ENCODE results near the gene DACT3. TPM values are rescaled to one million over a fixed set of nuclear protein-coding genes. Genes with fewer than 3 reads are reported as not detected.

DACT3 gene
- total and polyA plus RNA-seq, 2 of the 13 experiments (the other 11 are each of a cell fraction or from before 2014, with no cell fraction given) = 0.04 TPM; not detected in 1

- TF ChIP-seq ZSCAN21 (CRISPR knock-in tag; IDR thresholded peaks at IDR 0.05; ENCODE audit: borderline replicate concordance) = no peak
- TF ChIP-seq SMAD3 (CRISPR knock-in tag; IDR thresholded peaks at IDR 0.05) = no peak
- no peak for TF ChIP-seq ZNF570 (CRISPR knock-in tag; IDR thresholded peaks at IDR 0.05; ENCODE audit: borderline replicate concordance)
Observed at GRCh38 chr19:46609511-46610412, 51.2 kb downstream of the DACT3 start (continued).

GRCh38 chr19:46608581-46609345 is 52.2 kb downstream of the DACT3 start:
- peaks cover 15% of the 10 kb centered on the region for H3K79me2 ChIP-seq (ENCODE audit: insufficient read depth, low read length)
- H2AFZ ChIP-seq (ENCODE audit: low read length) = no peak overlapping the region
- ChIA-PET CTCF (ENCODE audit: low intra/inter-chr PET ratio, low total read pairs) (no interaction called here), POLR2A (no interaction called here)
- H3K4me2 ChIP-seq (ENCODE audit: low read depth, low read length) = no peak overlapping the region
- peak; percentile 55 for TF ChIP-seq AGO2 (optimal IDR thresholded peaks at IDR 0.05; ENCODE audit: low read depth, low read length)
- TF ChIP-seq GPN1 (CRISPR knock-in tag; IDR thresholded peaks at IDR 0.05; ENCODE audit: borderline replicate concordance) = no peak
- peaks cover 30 to 55% of the 10 kb centered on the region in 2 experiments; a peak in 4 of 5 replicates for H3K36me3 ChIP-seq (replicated peaks in 1 of 2; ENCODE audit: control insufficient read depth in 1 of 2, insufficient read depth in 2 of 2, low read length in 2 of 2)
- no peak for DNase-seq (ENCODE audit: low spot score)
- ATAC-seq = no peak
- H3K9ac ChIP-seq (ENCODE audit: insufficient read depth, low read depth, low read length) = no peak overlapping the region
- peaks cover 23% of the 10 kb centered on the region for H3K4me1 ChIP-seq (ENCODE audit: insufficient read depth, low read length)
- in situ Hi-C loops (cut with HindIII; ENCODE audit: extremely low pct_ligation_motif_present, low pct_unique_long_range_greater_than_20kb) (no loop called here), intact Hi-C loops (cut with micrococcal nuclease; ENCODE audit: unreplicated experiment) (no loop called here)
- no peaks in the 10 kb centered on the region for H3K27me3 ChIP-seq (ENCODE audit: control insufficient read depth in 1 of 2, insufficient read depth in 2 of 2, low read length in 2 of 2)
- H3K27ac ChIP-seq (ENCODE audit: extremely low read length, insufficient read depth, low read length) = no peak overlapping the region
- BruUV-seq (replicated peaks) = no TSS peak
- H4K20me1 ChIP-seq (ENCODE audit: insufficient read depth, low read length) = peaks cover 10% of the 10 kb centered on the region; the same call in 1 of the 2 replicates
- H3K9me3 ChIP-seq (ENCODE audit: low read length) = no peaks in the 10 kb centered on the region
- 96% methylated on average over 27 of the region's 27 CpGs for WGBS (ENCODE audit: low lambda C conversion rate)
- no peak overlapping the region for H3K4me3 ChIP-seq (replicated peaks in 1 of 3; ENCODE audit: insufficient read depth in 1 of 3, low read depth in 2 of 3, low read length in 3 of 3)
- FAIRE-seq = no peak

Measured in HepG2 (cell line).